Measurements from ENCODE around the gene ATP2B2. TPM values are rescaled to one million over a fixed set of nuclear protein-coding genes. Genes with fewer than 3 reads are reported as not detected.
A peak's percentile ranks its signal among the peaks of the same experiment; 100 is the strongest.

ATP2B2 gene
- total and polyA plus RNA-seq, 2 donors (not counting 1 experiment from before 2014, with no cell fraction given) = not detected

GRCh38 chr3:10456981-10457380 lies 48.4 kb downstream of the ATP2B2 start:
- H3K27me3 Mint-ChIP-seq = peaks cover 4% of the 10 kb centered on the region

GRCh38 chr3:10455545-10455914 lies 49.9 kb downstream of the ATP2B2 start:
- H3K4me2 ChIP-seq (replicated peaks; ENCODE audit: low read depth, low read length, poor library complexity, severe bottlenecking) = no peak overlapping the region
- Mint-ChIP-seq H3K9me3 (ENCODE audit: insufficient read depth) (no peaks in the 10 kb centered on the region), H3K4me3 (no peak overlapping the region), H3K27ac (no peak overlapping the region), H3K27me3 (peaks cover 9% of the 10 kb centered on the region), H3K4me1 (peaks cover 23% of the 10 kb centered on the region)
- TF ChIP-seq, protein P1, sequence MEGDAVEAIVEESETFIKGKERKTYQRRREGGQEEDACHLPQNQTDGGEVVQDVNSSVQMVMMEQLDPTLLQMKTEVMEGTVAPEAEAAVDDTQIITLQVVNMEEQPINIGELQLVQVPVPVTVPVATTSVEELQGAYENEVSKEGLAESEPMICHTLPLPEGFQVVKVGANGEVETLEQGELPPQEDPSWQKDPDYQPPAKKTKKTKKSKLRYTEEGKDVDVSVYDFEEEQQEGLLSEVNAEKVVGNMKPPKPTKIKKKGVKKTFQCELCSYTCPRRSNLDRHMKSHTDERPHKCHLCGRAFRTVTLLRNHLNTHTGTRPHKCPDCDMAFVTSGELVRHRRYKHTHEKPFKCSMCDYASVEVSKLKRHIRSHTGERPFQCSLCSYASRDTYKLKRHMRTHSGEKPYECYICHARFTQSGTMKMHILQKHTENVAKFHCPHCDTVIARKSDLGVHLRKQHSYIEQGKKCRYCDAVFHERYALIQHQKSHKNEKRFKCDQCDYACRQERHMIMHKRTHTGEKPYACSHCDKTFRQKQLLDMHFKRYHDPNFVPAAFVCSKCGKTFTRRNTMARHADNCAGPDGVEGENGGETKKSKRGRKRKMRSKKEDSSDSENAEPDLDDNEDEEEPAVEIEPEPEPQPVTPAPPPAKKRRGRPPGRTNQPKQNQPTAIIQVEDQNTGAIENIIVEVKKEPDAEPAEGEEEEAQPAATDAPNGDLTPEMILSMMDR (IDR thresholded peaks at IDR 0.05) = no peak
- TF ChIP-seq EZH2 (IDR thresholded peaks at IDR 0.05; ENCODE audit: borderline replicate concordance, insufficient read depth, low read depth, low read length, poor library complexity, severe bottlenecking) = no peak
- ChIA-PET POLR2A (no interaction called here), CTCF (interaction anchor here (2.0 kb wide), 1 partner anchor 111 kb away, joined by 5 read pairs; no protein-coding TSS in a partner anchor)
- ATAC-seq (ENCODE audit: low read depth) (no peak), DNase-seq (no peak)
- no peak overlapping the region for H2AFZ ChIP-seq (ENCODE audit: insufficient read depth, low read depth, low read length, poor library complexity, severe bottlenecking)
- peaks cover 0 to 3% (median 0%) of the 10 kb centered on the region in 4 experiments for H3K27me3 ChIP-seq (replicated peaks in 1 of 4; ENCODE audit: control extremely low read depth in 1 of 4, control insufficient read depth in 3 of 4, insufficient read depth in 4 of 4, low read length in 3 of 4)
- no peaks in the 10 kb centered on the region for H3K79me2 ChIP-seq (ENCODE audit: control insufficient read depth, insufficient read depth, low read length)
- intact Hi-C loops (cut with micrococcal nuclease) = no loop called here
- H3K27ac ChIP-seq (ENCODE audit: low read length in 2 of 2) = no peak overlapping the region
- peaks cover 17 to 20% of the 10 kb centered on the region in 2 donors for H3K4me1 ChIP-seq (ENCODE audit: control insufficient read depth in 2 of 2, insufficient read depth in 2 of 2, low read length in 2 of 2)
- peaks cover 0 to 7% (median 0%) of the 10 kb centered on the region in 3 donors for H3K9me3 ChIP-seq (ENCODE audit: control extremely low read depth in 1 of 3, control insufficient read depth in 2 of 3, insufficient read depth in 1 of 3, low read length in 2 of 3)
- H4K20me1 ChIP-seq (ENCODE audit: control insufficient read depth, insufficient read depth, low read length, poor library complexity, severe bottlenecking) = no peaks in the 10 kb centered on the region
- H3K4me3 ChIP-seq (ENCODE audit: control extremely low read depth in 1 of 5, extremely low read depth in 1 of 5, insufficient read depth in 1 of 5, low read depth in 2 of 5, low read length in 4 of 5) = no peak overlapping the region
- no peaks in the 10 kb centered on the region for H3K36me3 ChIP-seq (replicated peaks in 1 of 2; ENCODE audit: control extremely low read depth in 1 of 2, control insufficient read depth in 1 of 2, extremely low read depth in 1 of 2, insufficient read depth in 2 of 2, low read length in 1 of 2)
- H3K9ac ChIP-seq (ENCODE audit: low read length) = no peak overlapping the region

More at GRCh38 chr3:10456981-10457380, 48.4 kb downstream of the ATP2B2 start:
- peaks cover 0 to 7% (median 0%) of the 10 kb centered on the region in 3 donors for H3K9me3 ChIP-seq (ENCODE audit: control extremely low read depth in 1 of 3, control insufficient read depth in 2 of 3, insufficient read depth in 1 of 3, low read length in 2 of 3)
- no peaks in the 10 kb centered on the region for H3K27me3 ChIP-seq (replicated peaks in 1 of 4; ENCODE audit: control extremely low read depth in 1 of 4, control insufficient read depth in 3 of 4, insufficient read depth in 4 of 4, low read length in 3 of 4)
- no peak for ATAC-seq (ENCODE audit: low read depth)
- DNase-seq = no peak
- H4K20me1 ChIP-seq (ENCODE audit: control insufficient read depth, insufficient read depth, low read length, poor library complexity, severe bottlenecking) = no peaks in the 10 kb centered on the region
- H3K4me3 ChIP-seq (ENCODE audit: control extremely low read depth in 1 of 5, extremely low read depth in 1 of 5, insufficient read depth in 1 of 5, low read depth in 2 of 5, low read length in 4 of 5) = no peak overlapping the region
- H3K27ac Mint-ChIP-seq = no peak overlapping the region
- H3K4me2 ChIP-seq (replicated peaks; ENCODE audit: low read depth, low read length, poor library complexity, severe bottlenecking) = peak overlapping the region; percentile 17
- intact Hi-C loops (cut with micrococcal nuclease) = loop anchor here (2.0 kb wide), 1 partner anchor 112 kb away; no protein-coding TSS in a partner anchor
- H3K27ac ChIP-seq (ENCODE audit: low read length in 2 of 2) = no peak overlapping the region
- H3K4me1 ChIP-seq (ENCODE audit: control insufficient read depth in 2 of 2, insufficient read depth in 2 of 2, low read length in 2 of 2) = peaks cover 17 to 20% of the 10 kb centered on the region in 2 donors
- WGBS (ENCODE audit: insufficient coverage) = 86% methylated on average over 1 of the region's 2 CpGs
- no peaks in the 10 kb centered on the region for H3K9me3 Mint-ChIP-seq (ENCODE audit: insufficient read depth)
- H3K4me3 Mint-ChIP-seq = peak overlapping the region; percentile 14
- TF ChIP-seq, protein P1 (IDR thresholded peaks at IDR 0.05) = no peak
- H3K79me2 ChIP-seq (ENCODE audit: control insufficient read depth, insufficient read depth, low read length) = no peaks in the 10 kb centered on the region
- no peaks in the 10 kb centered on the region for H3K36me3 ChIP-seq (replicated peaks in 1 of 2; ENCODE audit: control extremely low read depth in 1 of 2, control insufficient read depth in 1 of 2, extremely low read depth in 1 of 2, insufficient read depth in 2 of 2, low read length in 1 of 2)
- peaks cover 23% of the 10 kb centered on the region for H3K4me1 Mint-ChIP-seq
- H2AFZ ChIP-seq (ENCODE audit: insufficient read depth, low read depth, low read length, poor library complexity, severe bottlenecking) = no peak overlapping the region
- CTCF ChIA-PET = interaction anchor here (2.0 kb wide), 1 partner anchor 113 kb away, joined by 5 read pairs; no protein-coding TSS in a partner anchor
- POLR2A ChIA-PET = no interaction called here
- H3K9ac ChIP-seq (ENCODE audit: low read length) = no peak overlapping the region

Data from B cell (primary cell).